GM04503 (cell line): ENCODE data around the gene PIM1.
"Not testable (repeated sequence)": the region's sequence is repeated elsewhere in the genome, so short reads cannot be mapped to it uniquely, and the experiment has no call there.

Experiments
- DNase-seq: peaks from one replicate; pipeline ENCODE4 v3.0.0-alpha.2; 2012; ENCODE audit warnings: low read depth

Gene PIM1

DNA sequence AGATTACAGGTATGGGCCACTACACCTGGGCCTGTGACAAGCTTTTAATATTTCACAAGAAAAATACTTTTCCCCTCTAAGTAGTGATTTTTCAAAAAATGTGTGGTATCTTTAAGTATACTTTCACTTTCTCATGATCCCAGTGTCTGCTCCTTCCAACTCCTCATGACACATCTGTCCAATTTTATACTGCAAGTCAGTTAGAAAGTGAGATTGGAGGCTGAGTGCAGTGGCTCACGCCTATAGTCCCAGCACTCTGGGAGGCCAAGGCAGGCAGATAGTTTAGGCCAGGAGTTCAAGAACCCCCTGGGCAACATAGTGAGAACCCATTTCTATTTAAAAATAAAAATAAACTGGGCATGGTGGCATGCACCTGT lies 20.2 kb downstream of the PIM1 start:
- no peak for DNase-seq

DNA sequence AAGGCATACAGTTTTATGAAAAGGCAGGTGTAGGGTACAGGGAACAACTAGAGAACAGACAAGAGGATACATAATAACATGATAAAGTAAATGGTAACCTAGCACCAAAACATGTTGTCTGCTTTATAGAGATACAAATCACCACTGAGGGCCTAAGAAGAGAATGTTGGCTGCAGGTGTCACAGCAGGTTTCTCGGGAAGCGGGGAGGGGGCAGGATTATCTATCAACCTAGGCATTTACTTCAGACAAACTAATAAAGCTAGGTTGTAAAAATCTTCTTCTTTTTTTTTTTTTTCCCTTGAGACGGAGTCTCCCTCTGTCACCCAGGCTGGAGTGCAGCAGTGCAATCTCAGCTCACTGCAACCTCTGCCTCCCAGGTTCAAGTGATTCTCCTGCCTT lies 22.7 kb downstream of the PIM1 start:
- DNase-seq: no peak

DNA sequence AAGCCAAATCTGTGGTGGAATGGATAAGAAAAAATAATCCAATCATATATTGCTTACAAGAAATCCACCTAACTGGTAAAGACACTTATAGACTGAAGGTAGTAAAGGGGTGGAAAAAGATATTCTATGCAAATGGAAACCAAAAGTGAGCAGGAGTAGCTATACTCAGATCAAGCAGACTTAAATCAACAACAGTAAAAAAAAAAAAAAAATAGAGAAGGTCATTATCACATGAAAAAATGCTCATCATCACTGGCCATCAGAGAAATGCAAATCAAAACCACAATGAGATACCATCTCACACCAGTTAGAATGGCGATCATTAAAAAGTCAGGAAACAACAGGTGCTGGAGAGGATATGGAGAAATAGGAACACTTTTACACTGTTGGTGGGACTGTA lies 24.9 kb downstream of the PIM1 start:
- DNase-seq: not testable (repeated sequence)

DNA sequence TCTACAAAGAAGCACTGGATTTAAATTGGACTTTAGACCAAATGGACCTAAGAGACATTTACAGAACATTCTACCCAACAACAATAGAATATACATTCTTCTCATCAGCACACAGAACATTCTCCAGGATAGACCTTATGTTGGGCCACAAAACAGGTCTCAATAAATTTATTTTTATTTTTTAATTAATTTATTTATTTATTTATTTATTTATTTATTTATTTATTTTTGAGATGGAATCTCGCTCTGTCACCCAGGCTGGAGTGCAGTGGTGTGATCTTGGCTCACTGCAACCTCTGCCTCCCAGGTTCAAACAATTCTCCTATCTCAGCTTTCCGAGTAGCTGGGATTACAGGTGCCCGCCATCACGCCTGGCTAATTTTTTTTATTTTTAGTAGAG lies 26.5 kb downstream of the PIM1 start:
- DNase-seq: not testable (repeated sequence)

DNA sequence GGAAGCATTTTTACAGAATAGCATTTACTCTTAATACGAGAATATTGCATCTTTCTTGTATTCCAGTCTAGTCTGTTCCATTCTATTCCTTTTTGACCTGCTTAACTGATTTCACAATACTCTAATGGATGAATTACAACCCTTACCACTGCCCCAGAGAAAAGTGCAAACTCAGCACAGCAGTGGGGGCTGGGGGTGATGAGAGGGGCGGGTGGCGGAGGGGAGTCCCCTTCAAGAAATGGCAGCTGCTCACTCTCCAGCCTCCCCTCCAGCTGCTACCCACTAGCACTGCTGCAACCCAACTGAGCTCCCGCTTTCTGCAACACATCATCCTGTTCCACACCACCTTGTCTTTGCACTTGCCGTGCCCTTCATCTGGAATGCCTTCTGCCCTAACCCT lies 30.1 kb downstream of the PIM1 start:
- DNase-seq: no peak

DNA sequence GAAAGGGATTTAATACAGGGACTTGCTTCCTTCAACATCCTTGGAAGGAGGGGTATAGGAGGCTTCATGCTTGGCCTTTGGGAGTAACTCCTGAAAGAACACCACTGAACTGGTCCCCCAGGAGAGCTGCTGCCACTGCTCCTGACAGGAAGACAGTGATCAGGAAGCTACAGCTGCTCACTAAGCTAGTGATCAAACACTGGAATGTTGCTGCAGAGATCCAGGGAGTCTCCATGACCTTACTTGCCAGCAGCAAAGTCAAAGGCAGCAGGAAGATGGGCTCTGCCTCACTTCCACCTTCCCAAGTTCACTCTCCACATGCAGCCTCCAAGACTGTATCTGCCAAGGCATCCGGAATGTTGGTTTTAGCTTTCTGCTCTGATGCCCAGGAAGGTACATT lies 31.8 kb downstream of the PIM1 start:
- no peak for DNase-seq

DNA sequence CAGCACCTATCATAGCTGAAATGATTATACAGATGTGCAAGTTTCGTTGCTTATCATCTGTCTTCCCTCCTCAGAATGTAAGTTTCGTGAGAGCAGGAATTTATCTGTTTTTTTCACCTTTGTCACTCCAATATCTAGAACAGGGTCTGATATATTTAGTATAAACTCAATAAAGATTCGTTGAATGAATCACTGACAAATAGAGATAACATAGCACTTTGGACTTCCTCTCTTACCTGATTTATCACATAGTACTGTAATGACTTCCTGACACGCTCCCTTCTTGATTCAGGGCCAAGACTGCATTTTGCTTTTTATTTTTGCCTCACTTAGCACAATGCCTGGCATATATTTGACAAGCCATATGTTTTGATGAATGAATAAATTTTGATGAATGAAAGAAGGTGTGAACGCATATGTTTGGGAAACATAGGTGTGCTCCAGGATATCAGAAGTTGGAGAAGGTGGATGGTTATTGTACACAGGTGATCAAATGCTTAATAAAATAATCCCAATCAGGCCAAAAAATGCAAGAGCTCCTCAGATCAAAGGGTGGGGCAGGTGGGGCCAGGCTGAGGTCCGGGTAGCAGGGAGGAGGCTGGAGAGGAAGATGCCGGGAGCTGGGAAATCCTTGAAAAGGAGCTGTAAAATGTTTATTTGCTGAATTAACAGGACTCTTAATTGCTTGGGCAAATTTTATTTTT lies 33.0 kb downstream of the PIM1 start:
- DNase-seq: no peak

DNA sequence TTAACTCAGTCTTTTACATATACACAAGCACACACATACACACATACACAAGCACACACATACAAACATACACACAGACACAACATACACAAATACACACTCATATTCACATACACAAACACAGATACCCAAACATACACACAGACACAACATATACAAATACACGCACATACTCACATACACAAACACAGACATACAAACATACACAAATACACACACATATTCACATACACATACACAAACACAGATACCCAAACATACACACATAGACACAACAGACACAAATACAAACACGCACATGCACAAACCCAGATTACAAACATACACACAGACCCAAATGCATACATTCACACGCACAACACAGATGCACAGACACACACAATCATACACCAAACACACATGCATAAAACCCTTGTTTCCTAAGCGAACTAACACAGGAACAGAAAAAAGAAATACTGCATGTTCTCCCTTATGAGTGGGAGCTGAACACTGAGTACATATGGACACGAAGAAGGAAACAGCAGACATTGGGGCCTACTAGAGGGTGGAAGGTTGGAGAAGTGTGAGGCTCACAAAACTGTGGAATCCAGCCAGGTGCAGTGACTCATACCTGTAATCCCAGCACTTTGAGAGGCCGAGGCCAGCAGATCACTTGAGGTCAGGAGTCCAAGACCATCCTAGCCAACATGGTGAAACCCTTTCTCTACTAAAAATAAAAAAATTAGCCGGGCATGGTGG lies 34.2 kb downstream of the PIM1 start:
- no peak for DNase-seq

DNA sequence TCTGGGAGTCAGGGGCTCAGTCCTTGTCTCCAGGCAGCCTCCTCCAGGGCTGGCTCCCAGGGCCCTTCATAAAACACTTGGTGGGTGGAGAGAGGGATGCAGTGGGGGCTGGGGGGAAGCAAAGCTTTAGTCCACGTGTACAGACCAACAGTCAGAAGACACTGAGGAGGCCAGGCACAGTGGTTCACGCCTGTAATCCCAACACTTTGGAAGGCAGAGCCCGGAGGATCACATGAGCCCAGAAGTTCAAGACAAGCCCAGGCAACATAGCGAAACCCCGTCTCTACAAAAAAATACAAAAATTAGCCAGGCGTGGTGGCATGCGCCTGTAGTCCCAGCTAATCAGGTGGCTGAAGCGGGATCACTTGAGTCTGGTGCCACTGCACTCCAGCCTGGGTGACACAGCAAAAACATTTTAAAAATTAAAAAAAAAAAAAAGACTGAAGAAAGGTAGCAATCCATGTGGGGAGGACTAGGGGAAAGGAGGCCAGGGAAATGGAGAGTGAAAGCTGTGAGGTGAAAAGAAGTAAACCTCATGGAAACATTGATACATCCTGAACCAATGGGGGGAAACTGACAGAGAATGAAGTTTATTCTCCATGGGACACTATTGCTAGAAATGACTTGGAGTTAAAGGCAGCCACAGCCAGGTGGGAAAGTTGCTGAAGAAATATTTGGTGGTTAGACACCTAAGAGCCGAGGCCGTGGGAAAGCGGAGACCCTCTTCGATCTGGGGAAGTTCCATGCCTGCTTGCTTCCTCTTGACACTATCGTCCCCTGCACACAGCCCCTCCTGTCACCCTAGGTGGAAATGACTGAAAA lies 35.4 kb downstream of the PIM1 start:
- DNase-seq: no peak

DNA sequence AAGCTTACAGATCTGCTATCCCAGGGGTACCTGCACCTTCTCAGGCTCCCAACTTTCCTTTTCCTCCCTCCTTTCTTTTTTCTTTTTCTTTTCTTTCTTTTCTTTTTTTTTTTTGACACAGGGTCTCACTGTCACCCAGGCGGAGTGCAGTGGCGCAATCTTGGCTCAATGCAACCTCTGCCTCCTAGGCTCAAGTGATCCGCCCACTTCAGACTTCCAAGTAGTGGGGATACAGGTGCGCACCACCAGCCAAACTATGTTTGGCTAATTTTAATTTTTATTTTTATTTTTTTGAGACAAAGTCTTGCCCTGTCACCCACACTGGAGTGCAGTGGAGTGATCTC lies 36.0 kb downstream of the PIM1 start:
- DNase-seq: no peak

DNA sequence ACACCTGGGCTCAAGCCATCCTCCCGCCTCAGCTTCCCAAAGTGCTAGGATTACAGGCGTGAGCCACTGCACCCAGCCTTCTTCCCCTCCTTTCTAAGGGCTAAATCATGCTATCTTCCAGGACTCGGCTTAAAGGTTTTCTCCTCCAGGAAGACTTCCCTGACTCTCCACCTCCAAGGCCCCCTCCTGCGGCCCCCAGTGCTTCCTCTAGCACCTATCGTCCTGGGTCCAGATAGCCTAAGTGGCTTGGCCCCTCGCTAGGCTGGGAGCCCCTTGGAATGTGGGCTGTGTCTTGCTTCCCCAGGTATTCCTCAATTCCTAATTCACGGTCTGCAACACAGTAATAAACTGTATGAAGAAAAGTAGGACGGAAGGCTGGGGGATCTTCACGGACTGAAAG lies 36.7 kb downstream of the PIM1 start:
- no peak for DNase-seq

DNA sequence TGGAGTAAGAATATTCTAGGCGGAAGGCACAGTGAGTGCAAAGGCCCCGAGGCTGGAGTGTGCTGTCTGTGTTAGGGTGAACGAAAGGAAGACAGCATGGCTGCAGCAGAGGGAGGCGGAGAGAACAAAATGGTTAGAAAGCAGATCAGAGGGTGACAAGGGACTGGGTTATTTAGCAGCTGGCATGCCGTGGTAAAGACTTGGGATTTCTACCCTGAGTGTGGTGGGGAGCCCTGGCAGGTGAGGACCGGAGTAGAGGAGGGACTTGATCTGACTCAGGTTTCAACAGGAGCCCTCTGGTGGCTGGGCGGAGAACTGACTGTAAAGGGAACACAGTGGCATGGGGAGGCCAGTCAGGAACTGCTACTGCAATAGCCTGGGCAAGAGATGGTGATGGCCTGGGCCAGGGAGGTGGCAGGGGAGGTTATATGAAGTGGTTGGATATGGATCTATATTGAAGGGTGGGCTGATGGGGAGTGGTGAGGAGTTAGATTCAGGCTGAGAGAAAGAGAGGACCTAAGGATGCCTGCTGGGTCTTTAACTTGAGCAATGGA lies 38.0 kb downstream of the PIM1 start:
- DNase-seq: no peak

DNA sequence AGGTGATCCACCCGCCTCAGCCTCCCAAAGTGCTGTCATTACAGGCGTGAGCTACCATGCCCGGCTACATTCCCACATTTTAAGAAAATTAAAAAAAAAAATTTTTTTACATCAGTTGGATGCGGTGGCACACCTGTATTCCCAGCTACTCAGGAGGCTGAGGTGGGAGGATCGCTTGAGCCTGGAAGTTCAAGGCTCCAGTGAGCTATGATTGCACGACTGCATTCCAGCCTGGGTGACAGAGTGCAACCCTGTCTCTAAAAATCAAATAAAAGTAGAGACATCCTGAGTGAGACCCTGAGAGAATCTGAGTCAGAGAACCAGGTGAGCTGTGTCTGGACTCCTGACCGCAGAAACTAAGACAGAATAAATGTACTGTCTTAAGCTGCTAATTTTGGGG lies 38.8 kb downstream of the PIM1 start:
- no peak for DNase-seq

DNA sequence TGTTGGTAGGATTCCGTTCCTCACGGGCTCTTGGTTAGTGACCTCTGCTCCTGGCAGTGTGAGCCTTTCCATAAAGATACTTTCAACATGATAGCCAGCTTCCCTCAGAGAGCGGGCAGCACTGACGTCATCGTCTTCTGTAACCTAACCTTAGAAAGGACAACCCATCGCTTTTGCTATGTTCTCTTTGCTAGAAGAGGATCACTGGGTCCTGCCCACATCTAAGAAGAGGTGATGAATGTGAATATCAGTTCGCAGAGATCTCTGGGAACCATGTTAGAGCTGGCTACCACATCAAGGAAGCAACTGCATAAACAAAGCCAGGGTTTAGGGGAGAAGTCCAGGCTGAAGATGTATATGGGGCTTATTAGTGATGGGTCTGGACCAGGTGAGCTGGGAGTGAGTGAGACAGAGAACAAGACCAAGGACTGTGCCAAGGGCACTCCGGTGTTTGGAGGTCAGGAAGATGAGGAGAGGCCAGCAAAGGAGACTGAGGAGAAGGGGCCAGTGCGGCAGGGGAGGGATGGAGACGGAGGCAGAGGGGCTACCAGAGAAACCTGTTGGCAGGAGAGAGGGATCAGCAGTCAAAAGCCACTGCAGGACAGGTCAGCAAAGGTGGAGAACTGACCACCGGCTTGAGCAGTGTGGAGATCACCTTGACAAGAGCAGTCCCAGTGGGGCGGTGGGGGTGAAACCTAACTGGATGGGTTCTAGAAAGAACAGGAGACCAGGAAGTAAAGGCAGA lies 39.7 kb downstream of the PIM1 start:
- no peak for DNase-seq

DNA sequence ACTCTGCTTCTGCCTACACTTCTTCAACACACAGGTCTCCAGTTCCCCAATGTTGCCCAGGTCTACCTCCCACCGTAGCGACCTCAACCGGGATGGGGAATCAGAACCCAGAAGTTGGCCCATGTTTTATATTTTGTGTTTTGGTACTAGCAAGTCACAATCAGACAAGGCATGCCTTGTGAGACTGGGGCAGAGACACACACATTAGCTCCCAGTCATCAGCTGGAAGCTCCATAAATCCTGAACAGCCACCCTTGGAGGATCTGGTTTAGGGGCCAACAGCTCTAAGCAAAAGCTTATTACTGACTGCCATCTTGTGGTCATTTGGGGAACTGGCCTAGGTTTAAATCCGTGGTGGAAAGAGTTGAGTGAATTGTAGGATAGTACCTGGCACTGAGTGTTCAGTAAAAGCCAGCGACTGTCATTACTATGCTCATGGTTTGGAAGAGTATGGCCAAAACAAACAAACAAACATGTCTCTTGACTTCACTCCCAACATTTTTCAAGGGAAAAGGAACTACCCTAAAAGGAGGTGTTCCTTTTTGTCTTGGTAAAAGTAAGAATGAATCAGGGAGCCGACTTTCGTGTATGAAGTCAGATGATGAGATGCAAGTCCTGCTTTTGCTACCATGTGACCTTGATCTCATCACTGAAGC lies 40.5 kb downstream of the PIM1 start:
- no peak for DNase-seq

DNA sequence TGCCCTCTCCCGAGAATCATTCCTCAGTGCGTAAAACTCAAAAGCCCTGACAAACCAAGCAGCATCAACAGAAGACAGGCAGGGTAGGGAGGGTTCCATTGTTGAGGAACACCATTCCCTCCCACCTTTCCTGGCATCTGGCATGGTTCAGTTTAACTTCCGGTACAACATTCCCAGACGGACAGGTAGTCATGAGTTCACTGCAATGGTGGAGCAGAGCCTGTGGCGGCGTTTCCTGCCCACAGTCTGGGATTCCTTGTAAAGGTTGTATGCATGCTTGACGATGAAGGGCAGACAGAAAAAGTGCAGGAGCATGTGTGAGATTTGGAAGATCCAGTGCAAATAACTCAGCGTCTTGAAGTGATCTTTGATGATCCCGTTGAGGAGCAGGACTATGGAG lies 42.3 kb downstream of the PIM1 start:
- DNase-seq: no peak

DNA sequence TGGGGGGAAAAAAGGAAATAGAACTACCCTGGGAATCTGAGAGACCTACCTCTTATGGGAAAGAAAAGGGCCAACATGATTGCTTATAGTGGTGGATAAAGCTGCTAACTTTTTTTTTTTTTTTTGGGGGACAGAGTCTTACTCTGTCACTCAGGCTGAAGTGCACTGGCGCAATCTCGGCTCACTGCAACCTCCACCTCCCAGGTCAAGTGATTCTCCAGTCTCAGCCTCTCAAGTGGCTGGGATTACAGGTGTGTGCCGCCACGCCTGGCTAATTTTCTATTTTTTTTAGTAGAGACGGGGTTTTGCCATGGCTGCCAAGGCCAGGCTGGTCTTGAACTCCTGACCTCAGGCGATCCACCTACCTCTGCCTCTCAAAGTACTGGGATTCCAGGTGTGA lies 48.1 kb downstream of the PIM1 start:
- no peak for DNase-seq

DNA sequence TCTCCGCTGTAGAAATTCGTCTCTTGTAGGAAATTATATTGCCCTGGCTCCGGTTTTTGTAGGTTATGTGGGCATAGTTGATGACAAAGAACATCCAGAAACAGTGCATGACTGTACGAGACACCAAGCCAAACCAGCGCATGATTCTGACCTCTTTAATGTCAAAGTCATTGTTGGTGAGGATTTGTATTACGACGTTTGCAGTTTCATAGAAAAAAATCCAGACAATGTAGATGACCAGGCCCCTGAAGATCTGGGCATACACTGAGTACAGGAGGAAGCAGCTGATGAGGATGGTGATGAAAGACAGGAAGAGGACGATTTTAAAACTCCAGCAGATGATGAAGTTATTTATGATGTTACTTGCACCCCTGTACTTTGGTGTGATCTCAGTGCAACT lies 48.6 kb downstream of the PIM1 start:
- DNase-seq: no peak

DNA sequence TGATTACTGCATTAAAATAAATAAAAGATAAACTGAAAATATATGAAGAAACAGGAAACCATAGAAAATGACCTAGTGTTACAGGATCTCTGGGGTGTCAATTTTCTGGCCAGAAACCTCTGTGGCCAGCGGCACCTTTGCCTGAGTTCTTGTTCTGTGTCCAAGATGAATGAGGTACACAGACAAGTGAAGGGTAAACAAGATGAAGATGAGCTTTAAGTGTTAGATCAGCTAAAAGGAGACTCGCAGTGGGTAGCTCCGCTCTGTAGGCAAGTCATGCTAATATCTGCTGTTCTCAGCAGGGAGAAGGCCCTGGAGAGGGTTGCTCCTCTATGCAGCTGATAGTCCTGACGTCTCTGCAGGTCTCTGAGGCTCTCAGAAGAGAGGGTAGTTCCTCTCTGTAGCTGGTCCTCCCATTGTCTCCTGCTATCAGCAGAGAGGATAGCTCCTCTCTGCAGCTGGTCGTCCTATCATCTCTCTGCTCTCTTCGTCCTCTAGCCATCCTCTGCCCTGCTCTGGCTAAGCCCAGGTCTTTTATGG lies 51.7 kb downstream of the PIM1 start:
- no peak for DNase-seq

DNA sequence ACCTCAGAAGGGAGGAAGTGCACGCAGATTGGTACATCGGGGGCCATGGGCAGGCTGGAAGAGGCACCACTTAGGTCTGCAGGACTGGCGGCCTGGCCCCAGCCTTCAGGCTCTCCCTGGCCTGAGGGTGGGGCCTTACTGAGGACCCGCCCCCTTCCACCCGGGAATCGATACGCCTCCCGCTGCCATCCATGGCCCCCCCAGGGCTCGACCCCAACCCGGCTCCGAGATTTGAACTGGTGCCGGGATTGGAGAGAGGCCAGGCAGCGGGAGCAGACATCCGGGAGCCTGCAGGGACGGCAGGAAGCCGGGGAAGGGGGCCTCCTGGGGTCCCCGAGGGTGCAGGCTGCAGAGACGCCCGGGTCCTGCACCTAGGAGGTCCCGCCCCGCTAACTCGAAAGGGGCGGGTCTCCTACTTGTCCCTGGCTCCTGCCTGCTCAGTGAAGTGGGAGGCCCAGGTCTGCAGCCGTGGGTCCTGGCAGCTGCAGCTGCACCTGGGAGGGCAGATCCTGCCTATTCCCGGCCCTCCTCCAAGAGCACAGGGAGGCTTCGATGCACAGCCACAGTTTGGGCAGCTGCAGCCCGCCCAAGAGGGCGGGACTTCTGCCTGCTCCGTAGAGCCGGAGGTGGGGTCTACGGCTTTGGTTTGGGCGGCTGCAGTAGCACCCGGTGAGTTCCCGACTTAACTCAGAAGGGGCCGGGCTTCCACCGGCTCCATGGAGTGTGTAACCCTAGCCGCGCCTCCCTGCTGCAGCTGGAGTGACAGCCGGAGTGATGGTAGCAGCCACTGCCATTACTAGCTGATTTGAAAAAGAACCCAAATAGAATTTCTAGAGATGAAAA lies 52.4 kb downstream of the PIM1 start:
- no peak for DNase-seq
